Pancreas (tissue), 10 donors: Measurements from ENCODE around the gene RANBP2. TPM values are rescaled to one million over a fixed set of nuclear protein-coding genes. Genes with fewer than 3 reads are reported as not detected.

Source experiments
- ATAC-seq, 4 donors: fragments of 200-7000 bp; cut with Tn5 transposase; one replicate each; pipeline versions ENCODE4 v1.8.0 to v1.9.1; 2020; ENCODE audit warnings: mild to moderate bottlenecking in 4 of 4, moderate library complexity in 4 of 4
- DNase-seq, 6 donors: peaks; one replicate each; pipeline ENCODE4 v3.0.0-alpha.2; 2020
- FAIRE-seq: peaks from 2 replicates; lab custom pipeline; 2012; peaks lifted over from hg19 to GRCh38; lab: Jason Lieb, UNC
- H3K27ac ChIP-seq, 4 donors: fragments of 200-600 bp; sonication (generic); 1 replicate in 3 of 4; 2 replicates in 1 of 4; pipeline versions ENCODE4 v1.5.0 to v1.8.0; 2020
- H3K27me3 ChIP-seq, 4 donors: fragments of 200-600 bp; one replicate each; pipeline ENCODE4 v1.8.0; 2021
- H3K36me3 ChIP-seq, 3 donors: fragments of 200-600 bp; sonication (generic) in 1 of 3; one replicate each; pipeline versions ENCODE4 v1.5.0 to v1.8.0; 2020 to 2021
- H3K4me1 ChIP-seq, 3 donors: fragments of 200-600 bp; one replicate each; pipeline ENCODE4 v1.8.0; 2021
- H3K4me3 ChIP-seq, 4 donors: fragments of 200-600 bp; sonication (generic) in 2 of 4; one replicate each; pipeline versions ENCODE4 v1.5.0 to v1.8.0; 2020 to 2021
- H3K9me3 ChIP-seq, 4 donors: fragments of 200-600 bp; one replicate each; pipeline ENCODE4 v1.8.0; 2021
- CTCF ChIP-seq, 4 donors: fragments of 200-600 bp; sonication (generic) in 3 of 4; IDR thresholded peaks; one replicate each; pipeline versions ENCODE4 v1.5.0 to v1.8.0; 2021; ENCODE audit warnings: antibody characterized with exemption in 4 of 4
- WGBS, 2 donors: extraction: QIAGEN DNeasy Blood & Tissue Kit; methylation state at CpG; one replicate each; pipeline ENCODE4 v1.1.7; 2013; 5-methylcytosine and 5-hydroxymethylcytosine counted together
- intact Hi-C, 3 donors: fragments of 100-400 bp; cut with DNase I; formaldehyde crosslinking; loops; one replicate each; pipeline versions ENCODE4 v1.11.1 to v1.14.2; 2022
- polyA plus RNA-seq, 2 donors: library from polyadenylated mRNA; stranded (reverse); fragments of 200-250 nt; gene quantifications; one replicate each; pipeline ENCODE4 v1.2.3, GENCODE V29; 2013
- total RNA-seq, 6 donors: library from RNA; stranded (reverse); fragmentation: NEBNext Ultra II Directional in 4 of 6; extraction: Animal tissue kit (Norgen Biotek cat#: 25700) in 4 of 6; gene quantifications; one replicate each; pipeline versions ENCODE4 v1.2.1 to v1.2.4, GENCODE V29; 2021 to 2023
- donor health status: healthy with polysubstance abuse.
- donor health status: DM: no; HTN: no; CAD: no; lungs with moderate emphysema.
- donor health status: DM: no; HTN: no; CAD: no.
- donor health status: control.
- donor health status: control.
- donor health status: Bipolar disorder and iron deficiency.
- donor health status: DM: yes; HTN: yes; CAD: no.
- donor health status: DM: no; HTN: no; CAD: no.
- donor health status: DM: no; HTN: no; CAD: no.
- donor health status: DM: yes; HTN: yes; CAD: no.

The RANBP2 gene
- total and polyA plus RNA-seq, 8 donors, result 8.4 to 53.5 (median 38.1) TPM

- 86 to 87% methylated on average over 1 of the region's 1 CpG for WGBS, 2 donors
- H3K27me3 ChIP-seq, result no peaks in the 10 kb centered on the region
- ATAC-seq (no peak), FAIRE-seq (no peak), DNase-seq (no peak)
- no peak overlapping the region for H3K4me3 ChIP-seq
- no peak overlapping the region for H3K27ac ChIP-seq
- TF ChIP-seq CTCF (IDR thresholded peaks at IDR 0.05), result no peak
- intact Hi-C loops, result no loop called here
- H3K36me3 ChIP-seq, result no peaks in the 10 kb centered on the region
- H3K9me3 ChIP-seq, result peaks cover 0 to 4% (median 0%) of the 10 kb centered on the region in 4 donors
- H3K4me1 ChIP-seq, result no peaks in the 10 kb centered on the region
These were observed 86.5 kb downstream of the RANBP2 start for GRCh38 chr2:108805782-108806181.

- Histone ChIP-seq H3K9me3 (peaks cover 0 to 4% (median 0%) of the 10 kb centered on the region in 4 donors), H3K4me1 (no peaks in the 10 kb centered on the region), H3K27ac (no peak overlapping the region), H3K36me3 (no peaks in the 10 kb centered on the region), H3K27me3 (no peaks in the 10 kb centered on the region), H3K4me3 (no peak overlapping the region)
- FAIRE-seq, result no peak
- 82 to 91% methylated on average over 6 of the region's 6 CpGs for WGBS, 2 donors
- intact Hi-C loops, result no loop called here
- DNase-seq, result no peak
- no peak for TF ChIP-seq CTCF (IDR thresholded peaks at IDR 0.05)
- no peak for ATAC-seq
These were observed 87.3 kb downstream of the RANBP2 start for GRCh38 chr2:108806371-108807113.

GRCh38 chr2:108809936-108810335 lies 90.7 kb downstream of the RANBP2 start:
- peaks cover 0 to 4% (median 0%) of the 10 kb centered on the region in 4 donors for H3K9me3 ChIP-seq
- no peak for TF ChIP-seq CTCF (IDR thresholded peaks at IDR 0.05)
- FAIRE-seq, result no peak
- intact Hi-C loops, result no loop called here
- no peak overlapping the region for H3K27ac ChIP-seq
- H3K4me3 ChIP-seq, result no peak overlapping the region
- no peaks in the 10 kb centered on the region for H3K27me3 ChIP-seq
- ATAC-seq, result no peak
- peaks cover 0 to 4% (median 0%) of the 10 kb centered on the region in 3 donors for H3K36me3 ChIP-seq
- WGBS, 2 donors, result 96 to 97% methylated on average over 3 of the region's 3 CpGs
- no peaks in the 10 kb centered on the region for H3K4me1 ChIP-seq
- DNase-seq, result no peak

GRCh38 chr2:108810993-108811957 lies 92.0 kb downstream of the RANBP2 start:
- Histone ChIP-seq H3K9me3 (peaks cover 0 to 4% (median 0%) of the 10 kb centered on the region in 4 donors), H3K4me1 (no peaks in the 10 kb centered on the region), H3K27ac (no peak overlapping the region), H3K36me3 (peaks cover 0 to 6% (median 0%) of the 10 kb centered on the region in 3 donors), H3K4me3 (no peak overlapping the region), H3K27me3 (no peaks in the 10 kb centered on the region)
- FAIRE-seq, result no peak
- intact Hi-C loops, result no loop called here
- no peak for ATAC-seq
- TF ChIP-seq CTCF (IDR thresholded peaks at IDR 0.05), result no peak
- WGBS, 2 donors, result 92 to 98% methylated on average over 4 of the region's 4 CpGs
- DNase-seq, result no peak
